HCT116 (cell line): ENCODE results near the gene FMO5. TPM values are rescaled to one million over a fixed set of nuclear protein-coding genes. Genes with fewer than 3 reads are reported as not detected.

Experiments
- ATAC-seq: fragments of 200-7000 bp; cut with Tn5 transposase; 2 replicates; pipeline ENCODE4 v1.9.1; 2020; ENCODE audit warnings: mild to moderate bottlenecking, moderate library complexity
- BruUV-seq: library from RNA; stranded (reverse); fragments of 400-500 nt; replicated peaks from 2 replicates; lab custom pipeline; 2021; lab: Mats Ljungman, UMichigan
- CTCF ChIA-PET: fragments of 300-600 bp; sonication (Branson Sonifier 250); formaldehyde crosslinking; loops from one replicate; lab custom pipeline; 2021; ENCODE audit warnings: antibody characterized with exemption; lab: Charles Lee
- POLR2A ChIA-PET: fragments of 300-600, 350-600 bp; sonication (Branson Sonifier 250); formaldehyde crosslinking; loops from one replicate; lab custom pipeline; 2021; ENCODE audit warnings: antibody characterized with exemption; lab: Charles Lee
- RAD21 ChIA-PET, 2 experiments: fragments of 300-600 bp; sonication (Branson Sonifier 250); formaldehyde crosslinking; loops; one replicate each; lab custom pipeline; 2023; ENCODE audit warnings: low total read pairs in 2 of 2; ENCODE audit not compliant: uncharacterized antibody in 2 of 2, unreplicated experiment in 2 of 2, low non-redundant PET in 1 of 2; lab: Charles Lee
- DNase-seq: peaks from one replicate; pipeline ENCODE4 v3.0.0-alpha.2; 2010; ENCODE audit warnings: low read depth, low spot score
- H2AFZ ChIP-seq: fragments of 200-600 bp; shearing (Covaris generic), sonication (generic); 2 replicates; pipeline ENCODE4 v1.6.1; 2017; ENCODE audit warnings: low read depth, mixed run types, mixed read lengths, antibody characterized with exemption, low read length; ENCODE audit not compliant: poor library complexity, severe bottlenecking
- H3K27ac ChIP-seq: 2 replicates; pipeline ENCODE4 v1.5.1; 2012; ENCODE audit warnings: low read depth, low read length
- H3K27me3 ChIP-seq: fragments of 200-600 bp; sonication (generic); 2 replicates; pipeline ENCODE4 v1.6.1; 2016; ENCODE audit warnings: mixed run types, low read length, mixed read lengths; ENCODE audit not compliant: insufficient read depth
- H3K36me3 ChIP-seq, 2 experiments: fragments of 200-500 bp in 1 of 2; fragments of 200-600 bp in 1 of 2; sonication (Bioruptor generic) in 1 of 2; sonication (generic) in 1 of 2; 2 replicates each; pipeline versions ENCODE4 v1.5.1 to v1.6.1; 2014 to 2016; ENCODE audit warnings: low read length in 2 of 2, inconsistent platforms in 1 of 2, mixed read lengths in 1 of 2, mixed run types in 1 of 2; ENCODE audit not compliant: insufficient read depth in 2 of 2, control insufficient read depth in 1 of 2
- H3K4me1 ChIP-seq, 2 experiments: fragments of 200-600 bp in 1 of 2; sonication (generic) in 1 of 2; 2 replicates each; pipeline versions ENCODE4 v1.5.1 to v1.6.1; 2012 to 2017; ENCODE audit warnings: low read length in 2 of 2, inconsistent platforms in 1 of 2, mild to moderate bottlenecking in 1 of 2, mixed read lengths in 1 of 2, mixed run types in 1 of 2, moderate library complexity in 1 of 2; ENCODE audit not compliant: insufficient read depth in 2 of 2, control insufficient read depth in 1 of 2
- H3K4me2 ChIP-seq: fragments of 200-600 bp; sonication (generic); 2 replicates; pipeline ENCODE4 v1.6.1; 2017; ENCODE audit warnings: mixed run types, low read length, mixed read lengths
- H3K4me3 ChIP-seq, 2 experiments: fragments of 200-600 bp in 1 of 2; sonication (generic) in 1 of 2; replicated peaks in 1 of 2; 2 replicates each; pipeline ENCODE4 v1.5.1; 2011 to 2016; ENCODE audit warnings: low read length in 2 of 2, control low read depth in 1 of 2, low read depth in 1 of 2, mild to moderate bottlenecking in 1 of 2, mixed read lengths in 1 of 2, mixed run types in 1 of 2
- H3K79me2 ChIP-seq: fragments of 200-600 bp; sonication (generic); 2 replicates; pipeline ENCODE4 v1.6.1; 2017; ENCODE audit warnings: mild to moderate bottlenecking, mixed run types, low read length, moderate library complexity, mixed read lengths; ENCODE audit not compliant: insufficient read depth
- H3K9ac ChIP-seq: fragments of 200-600 bp; sonication (generic); 2 replicates; pipeline ENCODE4 v1.6.1; 2016; ENCODE audit warnings: low read length, mixed read lengths
- H3K9me2 ChIP-seq: fragments of 200-600 bp; sonication (generic), shearing (Covaris generic); 2 replicates; pipeline ENCODE4 v1.6.1; 2017; ENCODE audit warnings: mixed run types, mild to moderate bottlenecking, moderate library complexity; ENCODE audit not compliant: insufficient read depth
- H3K9me3 ChIP-seq, 2 experiments: fragments of 200-500 bp in 1 of 2; fragments of 200-600 bp in 1 of 2; sonication (Bioruptor generic) in 1 of 2; sonication (generic) in 1 of 2; 2 replicates each; pipeline ENCODE4 v1.6.1; 2014 to 2017; ENCODE audit warnings: low read length in 2 of 2, mixed read lengths in 2 of 2, inconsistent platforms in 1 of 2, low read depth in 1 of 2, mild to moderate bottlenecking in 1 of 2, mixed run types in 1 of 2, moderate library complexity in 1 of 2; ENCODE audit not compliant: control insufficient read depth in 1 of 2, insufficient read depth in 1 of 2
- H4K20me1 ChIP-seq: fragments of 200-600 bp; sonication (generic), shearing (Covaris generic); 2 replicates; pipeline ENCODE4 v1.6.1; 2017; ENCODE audit warnings: mixed run types, mild to moderate bottlenecking, moderate library complexity; ENCODE audit not compliant: insufficient read depth
- ATF3 ChIP-seq: IDR thresholded peaks from 2 replicates; pipeline ENCODE4 v1.6.1; 2012
- CBX3 ChIP-seq: IDR thresholded peaks from 2 replicates; pipeline ENCODE4 v1.6.1; 2012; ENCODE audit warnings: low read depth
- CEBPB ChIP-seq: IDR thresholded peaks from 2 replicates; pipeline ENCODE4 v1.6.1; 2012; ENCODE audit warnings: low read depth
- ELF1 ChIP-seq: IDR thresholded peaks from 2 replicates; pipeline ENCODE4 v1.6.1; 2012; ENCODE audit warnings: low read depth, borderline replicate concordance
- EZH2 ChIP-seq: fragments of 200-600 bp; sonication (generic); IDR thresholded peaks from 2 replicates; pipeline ENCODE4 v1.6.1; 2017; ENCODE audit warnings: antibody characterized with exemption, mixed run types
- EZH2phosphoT487 ChIP-seq: fragments of 200-600 bp; IDR thresholded peaks from 2 replicates; pipeline ENCODE4 v1.6.1; 2018; ENCODE audit warnings: antibody characterized with exemption, borderline replicate concordance
- FOSL1 ChIP-seq: IDR thresholded peaks from 2 replicates; pipeline ENCODE4 v1.6.1; 2012; ENCODE audit warnings: low read depth
- JUND ChIP-seq: IDR thresholded peaks from 2 replicates; pipeline ENCODE4 v1.6.1; 2012
- MAX ChIP-seq: IDR thresholded peaks from 2 replicates; pipeline ENCODE4 v1.6.1; 2012
- POLR2A ChIP-seq: IDR thresholded peaks from 2 replicates; pipeline ENCODE4 v1.7.0; 2011; ENCODE audit warnings: borderline replicate concordance; ENCODE audit not compliant: insufficient read depth, insufficient read length; ENCODE audit errors: extremely low read depth
- POLR2AphosphoS5 ChIP-seq: IDR thresholded peaks from 2 replicates; pipeline ENCODE4 v1.6.1; 2011; ENCODE audit warnings: mild to moderate bottlenecking, low read depth, low read length, moderate library complexity
- SIN3A ChIP-seq: IDR thresholded peaks from 2 replicates; pipeline ENCODE4 v1.6.1; 2012; ENCODE audit warnings: low read depth
- SP1 ChIP-seq: IDR thresholded peaks from 2 replicates; pipeline ENCODE4 v1.6.1; 2012; ENCODE audit warnings: low read depth
- SRF ChIP-seq: IDR thresholded peaks from 2 replicates; pipeline ENCODE4 v1.6.1; 2012; ENCODE audit warnings: low read depth
- TCF7L2 ChIP-seq: IDR thresholded peaks from 2 replicates; pipeline ENCODE4 v1.7.0; 2011; ENCODE audit warnings: borderline replicate concordance, inconsistent platforms; ENCODE audit not compliant: insufficient read depth, insufficient read length; ENCODE audit errors: extremely low read depth
- YY1 ChIP-seq: IDR thresholded peaks from 2 replicates; pipeline ENCODE4 v1.6.1; 2011; ENCODE audit warnings: low read length, low read depth, moderate library complexity, mild to moderate bottlenecking; ENCODE audit not compliant: insufficient replicate concordance; ENCODE audit errors: extremely low read depth
- ZBTB33 ChIP-seq: IDR thresholded peaks from 2 replicates; pipeline ENCODE4 v1.6.1; 2011; ENCODE audit warnings: mild to moderate bottlenecking, low read length, moderate library complexity; ENCODE audit not compliant: insufficient replicate concordance; ENCODE audit errors: extremely low read depth
- intact Hi-C: fragments of 100-400 bp; cut with micrococcal nuclease; formaldehyde crosslinking; loops from 2 replicates; pipeline ENCODE4 v1.10.0; 2022
- total RNA-seq: library from RNA; stranded (reverse); gene quantifications from one replicate; pipeline ENCODE4 v1.2.1, GENCODE V29; 2021; ENCODE audit not compliant: unreplicated experiment

Gene FMO5
- total RNA-seq, 1 experiment from 2014 or later = 0.27 TPM

- ChIA-PET RAD21 (no interaction called here), POLR2A (no interaction called here), CTCF (no interaction called here)
- no TSS peak for BruUV-seq
- no peaks in the 10 kb centered on the region for H3K9me2 ChIP-seq
- no peaks in the 10 kb centered on the region for H4K20me1 ChIP-seq
- H3K27me3 ChIP-seq = no peaks in the 10 kb centered on the region
- H3K4me1 ChIP-seq = no peaks in the 10 kb centered on the region
- intact Hi-C loops = no loop called here
- no peak overlapping the region for H2AFZ ChIP-seq
- no peaks in the 10 kb centered on the region for H3K36me3 ChIP-seq
- H3K4me3 ChIP-seq = no peak overlapping the region
- no peak overlapping the region for H3K9ac ChIP-seq
- DNase-seq = no peak
- no peaks in the 10 kb centered on the region for H3K9me3 ChIP-seq
- ATAC-seq = no peak
- no peak overlapping the region for H3K27ac ChIP-seq
- H3K79me2 ChIP-seq = no peaks in the 10 kb centered on the region
- TF ChIP-seq EZH2phosphoT487 (no peak), POLR2A (no peak), JUND (no peak), SP1 (no peak), ATF3 (no peak)
- no peak overlapping the region for H3K4me2 ChIP-seq
These were observed 21.1 kb downstream of the FMO5 start for GRCh38 chr1:147204080-147204479.

GRCh38 chr1:147202576-147202975, 22.6 kb downstream of the FMO5 start:
- Histone ChIP-seq H3K4me3 (no peak overlapping the region), H3K79me2 (no peaks in the 10 kb centered on the region), H3K9me2 (no peaks in the 10 kb centered on the region), H3K9me3 (no peaks in the 10 kb centered on the region), H3K4me2 (no peak overlapping the region), H3K9ac (no peak overlapping the region), H2AFZ (no peak overlapping the region), H3K36me3 (no peaks in the 10 kb centered on the region), H3K27ac (no peak overlapping the region), H3K4me1 (no peaks in the 10 kb centered on the region), H3K27me3 (no peaks in the 10 kb centered on the region), H4K20me1 (no peaks in the 10 kb centered on the region)
- no peak for DNase-seq
- ATAC-seq = no peak
- intact Hi-C loops = no loop called here
- BruUV-seq = no TSS peak
- CTCF ChIA-PET = no interaction called here
- RAD21 ChIA-PET = no interaction called here
- POLR2A ChIA-PET = no interaction called here
- TF ChIP-seq SRF (no peak), EZH2 (no peak), POLR2A (no peak), POLR2AphosphoS5 (no peak), CBX3 (no peak), ZBTB33 (no peak), FOSL1 (no peak), YY1 (no peak), SP1 (no peak), SIN3A (no peak), ELF1 (no peak), TCF7L2 (no peak), JUND (no peak), EZH2phosphoT487 (no peak), CEBPB (no peak), MAX (no peak)
